WTC11 (cell line): ENCODE data around the gene EVL.

Experiments used
- CTCF ChIP-seq: fragments of 200-600 bp; IDR thresholded peaks from 2 replicates; pipeline ENCODE4 v1.8.0; 2022; ENCODE audit warnings: antibody characterized with exemption
- FOXK1 ChIP-seq: sonication (generic); formaldehyde crosslinking; IDR thresholded peaks from 2 replicates; pipeline ENCODE4 v1.8.0; 2022; ENCODE audit warnings: mild to moderate bottlenecking, moderate library complexity, missing genetic modification reagents
- IRF1 ChIP-seq: sonication (generic); formaldehyde crosslinking; IDR thresholded peaks from 2 replicates; pipeline ENCODE4 v1.8.0; 2023; ENCODE audit warnings: missing genetic modification reagents
- IRF2 ChIP-seq: sonication (generic); formaldehyde crosslinking; IDR thresholded peaks from 2 replicates; pipeline ENCODE4 v1.8.0; 2022; ENCODE audit warnings: low read depth, missing genetic modification reagents, borderline replicate concordance
- NFE2L1 ChIP-seq: sonication (generic); formaldehyde crosslinking; IDR thresholded peaks from 2 replicates; pipeline ENCODE4 v1.8.1; 2023; ENCODE audit warnings: missing genetic modification reagents
- NFYB ChIP-seq: sonication (generic); formaldehyde crosslinking; conservative IDR thresholded peaks from 2 replicates; pipeline ENCODE4 v1.8.0; 2022; ENCODE audit warnings: low read depth, missing genetic modification reagents
- NR1H2 ChIP-seq: sonication (generic); formaldehyde crosslinking; IDR thresholded peaks from 2 replicates; pipeline ENCODE4 v1.9.0; 2021; ENCODE audit warnings: mild to moderate bottlenecking, moderate library complexity, missing genetic modification reagents

GRCh38 chr14:100148837-100149731, 83.9 kb downstream of the EVL start:
- TF ChIP-seq CTCF (no peak), IRF2 (CRISPR knock-in tag) (no peak), NFE2L1 (CRISPR knock-in tag) (no peak), FOXK1 (no peak), NFYB (CRISPR knock-in tag) (no peak), NR1H2 (no peak), IRF1 (CRISPR knock-in tag) (no peak)
